GM18526 (cell line): Measurements from ENCODE around the gene WDTC1.

ENCODE experiments used
- POLR2A ChIP-seq: IDR thresholded peaks from 3 replicates; pipeline ENCODE4 v1.6.1; 2011; ENCODE audit not compliant: insufficient read length; ENCODE audit errors: extremely low read depth

Gene WDTC1, protein sequence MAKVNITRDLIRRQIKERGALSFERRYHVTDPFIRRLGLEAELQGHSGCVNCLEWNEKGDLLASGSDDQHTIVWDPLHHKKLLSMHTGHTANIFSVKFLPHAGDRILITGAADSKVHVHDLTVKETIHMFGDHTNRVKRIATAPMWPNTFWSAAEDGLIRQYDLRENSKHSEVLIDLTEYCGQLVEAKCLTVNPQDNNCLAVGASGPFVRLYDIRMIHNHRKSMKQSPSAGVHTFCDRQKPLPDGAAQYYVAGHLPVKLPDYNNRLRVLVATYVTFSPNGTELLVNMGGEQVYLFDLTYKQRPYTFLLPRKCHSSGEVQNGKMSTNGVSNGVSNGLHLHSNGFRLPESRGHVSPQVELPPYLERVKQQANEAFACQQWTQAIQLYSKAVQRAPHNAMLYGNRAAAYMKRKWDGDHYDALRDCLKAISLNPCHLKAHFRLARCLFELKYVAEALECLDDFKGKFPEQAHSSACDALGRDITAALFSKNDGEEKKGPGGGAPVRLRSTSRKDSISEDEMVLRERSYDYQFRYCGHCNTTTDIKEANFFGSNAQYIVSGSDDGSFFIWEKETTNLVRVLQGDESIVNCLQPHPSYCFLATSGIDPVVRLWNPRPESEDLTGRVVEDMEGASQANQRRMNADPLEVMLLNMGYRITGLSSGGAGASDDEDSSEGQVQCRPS

DNA sequence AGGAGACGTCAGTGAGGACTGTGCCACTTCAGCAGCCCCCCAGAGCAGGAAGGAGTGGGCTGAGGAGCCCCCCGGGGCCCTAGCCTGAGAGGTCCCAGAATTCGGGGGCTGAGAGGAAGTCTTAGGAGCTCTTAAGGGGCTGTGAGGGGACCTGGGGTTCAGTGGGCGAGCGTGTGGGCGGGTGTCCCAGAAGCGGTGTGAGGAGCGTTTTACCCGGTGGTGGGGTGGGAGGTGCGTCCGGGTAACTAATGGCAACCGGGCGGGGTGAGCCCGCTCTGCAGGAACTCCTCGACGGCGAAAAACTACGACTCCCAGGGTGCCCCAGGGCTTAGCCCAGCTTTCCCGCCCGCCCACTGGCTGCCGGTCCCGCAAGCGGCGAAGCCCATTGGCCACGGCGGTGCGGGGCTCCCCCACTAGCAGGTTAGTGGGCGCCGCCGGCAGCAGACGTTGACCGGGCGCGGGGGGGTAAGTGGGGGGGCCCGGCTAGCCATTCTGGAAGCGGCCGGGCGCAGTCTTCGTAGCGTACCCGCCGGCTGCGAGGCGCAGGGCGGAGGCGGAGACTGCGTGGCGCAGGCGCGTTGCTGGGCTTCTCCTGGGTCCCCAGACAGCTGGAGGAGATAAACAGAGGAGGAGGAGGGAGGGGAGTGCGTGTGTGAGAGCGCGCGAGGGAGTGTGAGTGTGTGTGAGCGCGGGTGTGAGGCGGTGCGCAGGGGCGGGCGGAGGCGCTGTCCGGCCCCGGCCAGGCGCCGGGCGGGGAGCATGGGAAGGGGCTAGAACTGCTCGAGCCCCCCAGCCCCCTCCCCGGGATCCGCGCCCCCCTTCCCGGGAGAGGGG is at the start of gene WDTC1:
Gene WDTC1, plus strand, starts transcription at position 584 of the 834 bp plus-strand sequence. CDS start 26,423 bp downstream, outside the sequence.
- peak; percentile 36 for TF ChIP-seq POLR2A

GRCh38 chr1:27192039-27192529 is 42.3 kb upstream of the WDTC1 start:
- no peak for TF ChIP-seq POLR2A

DNA sequence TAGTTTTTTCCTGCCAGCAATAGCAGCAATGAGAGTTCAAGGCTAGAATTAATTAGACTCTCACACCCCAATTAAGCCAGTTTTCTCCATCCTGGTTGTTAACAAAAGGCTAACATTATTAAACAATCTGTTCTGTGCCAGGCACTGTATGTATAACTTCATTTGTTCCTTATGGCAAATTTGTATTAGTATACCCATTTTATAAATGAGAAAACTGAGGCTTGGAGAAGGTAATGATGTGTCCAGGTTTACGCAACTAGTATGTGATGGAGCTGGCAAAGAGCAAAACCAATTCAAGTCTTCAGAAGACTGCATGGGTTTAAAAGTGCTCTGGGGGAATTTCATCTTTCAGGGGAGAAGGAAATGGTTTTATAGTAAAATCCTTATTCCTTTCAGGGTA is 41.2 kb upstream of the WDTC1 start:
- no peak for TF ChIP-seq POLR2A

- no peak for TF ChIP-seq POLR2A
Measured at GRCh38 chr1:27201295-27201694, 33.1 kb upstream of the WDTC1 start.

DNA sequence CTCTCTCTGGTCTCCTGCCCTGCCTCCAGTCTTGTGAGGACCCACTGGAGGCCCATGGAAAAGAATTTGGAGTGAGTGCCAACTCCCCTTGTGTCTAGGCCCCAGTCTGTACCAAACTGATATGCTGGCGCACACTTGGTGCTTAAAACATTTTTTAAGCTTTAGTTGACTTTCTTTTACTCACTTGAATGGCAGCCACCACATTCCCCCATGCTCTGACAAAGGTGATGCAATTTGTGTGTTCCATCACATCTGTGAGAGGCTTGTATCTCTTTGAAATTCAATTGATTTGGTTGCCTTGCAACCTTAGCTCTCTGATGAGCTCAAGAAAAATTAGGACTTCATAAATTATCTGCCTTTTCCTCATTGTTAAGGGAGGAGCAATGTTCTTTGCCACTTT is 30.5 kb upstream of the WDTC1 start:
- TF ChIP-seq POLR2A: no peak

GRCh38 chr1:27216466-27216865 is 18.0 kb upstream of the WDTC1 start:
- no peak for TF ChIP-seq POLR2A

DNA sequence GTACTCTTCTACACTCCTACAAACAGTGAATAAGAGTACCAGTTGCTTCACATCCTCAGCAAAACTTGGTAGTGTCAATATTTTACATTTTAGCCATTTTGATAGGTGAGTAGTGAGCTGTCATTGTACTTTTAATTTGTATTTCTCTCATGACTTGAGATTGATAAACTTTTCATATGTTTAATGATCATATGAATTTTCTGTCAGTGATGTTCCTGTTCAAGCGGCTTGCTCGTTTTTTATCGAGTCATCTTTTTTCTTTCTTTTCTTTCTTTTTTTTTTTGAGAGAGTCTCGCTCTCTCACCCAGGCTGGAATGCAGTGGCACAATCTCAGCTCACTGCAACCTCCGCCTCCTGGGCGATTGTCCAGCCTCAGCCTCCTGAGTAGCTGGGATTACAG is 17.0 kb upstream of the WDTC1 start:
- no peak for TF ChIP-seq POLR2A

GRCh38 chr1:27218736-27219135 is 15.7 kb upstream of the WDTC1 start:
- no peak for TF ChIP-seq POLR2A

GRCh38 chr1:27220096-27220495 is 14.3 kb upstream of the WDTC1 start:
- no peak for TF ChIP-seq POLR2A

DNA sequence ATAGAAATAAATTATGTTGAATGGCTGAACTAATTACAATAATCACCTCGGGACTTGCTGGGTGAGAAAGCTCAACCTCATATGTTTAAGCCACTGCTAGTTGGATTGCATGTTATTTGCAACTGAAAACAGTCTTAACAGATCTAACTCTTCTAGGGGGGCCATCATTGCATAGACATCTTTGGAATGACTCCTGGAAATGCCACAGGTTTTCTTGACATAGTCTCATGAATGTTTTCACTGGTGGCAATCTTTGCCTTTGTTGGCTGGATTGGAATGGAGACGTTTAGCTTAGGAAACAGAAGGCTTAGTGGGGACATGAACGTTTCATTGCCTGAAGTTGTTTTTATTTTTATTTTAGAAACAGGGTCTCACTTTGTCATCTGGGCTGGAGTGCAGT is 8.8 kb upstream of the WDTC1 start:
- no peak for TF ChIP-seq POLR2A

DNA sequence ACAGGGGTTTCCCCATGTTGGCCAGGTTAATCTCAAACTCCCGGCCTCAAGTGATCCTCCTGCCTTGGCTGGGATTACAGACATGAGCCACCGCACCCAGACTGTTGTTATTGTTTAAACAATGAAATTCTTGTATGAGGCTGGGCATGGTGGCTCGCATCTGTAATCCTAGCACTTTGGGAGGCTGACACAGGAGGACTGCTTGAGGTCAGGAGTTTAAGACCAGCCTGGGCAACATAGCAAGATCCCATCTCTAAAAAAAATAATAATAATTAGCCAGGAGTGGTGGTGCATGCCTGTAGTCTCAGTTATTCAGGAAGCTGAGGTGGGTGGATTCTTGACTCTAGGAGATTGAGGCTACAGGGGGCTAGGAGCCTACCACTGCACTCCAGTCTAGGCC is 6.7 kb upstream of the WDTC1 start:
- no peak for TF ChIP-seq POLR2A

GRCh38 chr1:27233667-27234048 is 774 bp upstream of the WDTC1 start:
- no peak for TF ChIP-seq POLR2A

GRCh38 chr1:27235827-27236226 is 1.4 kb downstream of the WDTC1 start:
- no peak for TF ChIP-seq POLR2A

DNA sequence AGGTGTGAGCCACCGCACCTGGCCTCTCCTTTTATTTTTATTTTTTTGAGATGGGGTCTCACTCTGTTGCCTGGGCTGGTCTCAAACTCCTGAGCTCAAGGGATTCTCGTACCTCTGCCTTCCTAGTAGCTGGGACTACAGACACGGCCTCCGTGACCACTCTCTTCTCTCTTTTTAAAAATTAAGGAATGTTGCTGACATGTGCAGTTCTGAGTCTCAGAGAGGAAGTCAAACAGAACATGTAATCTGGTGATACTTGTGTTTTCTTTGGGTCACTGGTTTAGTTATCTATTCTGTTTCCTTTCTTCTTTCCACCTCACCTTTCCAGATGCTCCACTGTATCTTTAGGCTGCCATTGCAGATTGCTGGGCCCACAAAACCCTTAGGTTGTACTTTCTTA is 2.7 kb downstream of the WDTC1 start:
- no peak for TF ChIP-seq POLR2A

- TF ChIP-seq POLR2A: no peak
Measured at GRCh38 chr1:27238032-27238431, 3.6 kb downstream of the WDTC1 start.
